KMS-11 (cell line): ENCODE results near the gene IFNL4.
"Not testable (repeated sequence)": the region's sequence is repeated elsewhere in the genome, so short reads cannot be mapped to it uniquely, and the experiment has no call there.

ENCODE experiments used
- H2AFZ ChIP-seq: fragments of 200-600 bp; sonication (generic); 2 replicates; pipeline ENCODE4 v1.6.1; 2016; ENCODE audit warnings: antibody characterized with exemption, mixed run types, low read depth
- H3K27ac ChIP-seq: fragments of 200-600 bp; sonication (generic); 2 replicates; pipeline ENCODE4 v1.6.1; 2016; ENCODE audit warnings: mild to moderate bottlenecking, mixed run types
- H3K27me3 ChIP-seq: fragments of 200-600 bp; sonication (generic); 2 replicates; pipeline ENCODE4 v1.6.1; 2017; ENCODE audit warnings: mild to moderate bottlenecking, low read depth, mixed run types, moderate library complexity; ENCODE audit not compliant: insufficient read depth
- H3K36me3 ChIP-seq: fragments of 200-600 bp; sonication (generic); 2 replicates; pipeline ENCODE4 v1.6.1; 2017; ENCODE audit warnings: mild to moderate bottlenecking, mixed run types; ENCODE audit not compliant: insufficient read depth
- H3K4me1 ChIP-seq: fragments of 200-600 bp; sonication (generic); 2 replicates; pipeline ENCODE4 v1.6.1; 2016; ENCODE audit warnings: mild to moderate bottlenecking, low read depth, mixed run types; ENCODE audit not compliant: poor library complexity, severe bottlenecking
- H3K4me2 ChIP-seq: fragments of 200-600 bp; sonication (generic); 2 replicates; pipeline ENCODE4 v1.7.0; 2016; ENCODE audit warnings: mild to moderate bottlenecking, mixed run types
- H3K4me3 ChIP-seq: fragments of 200-600 bp; sonication (generic); IDR thresholded peaks from 2 replicates; pipeline ENCODE4 v1.6.1; 2017; ENCODE audit warnings: low read depth, low read length, mixed read lengths; ENCODE audit not compliant: insufficient read depth
- H3K79me2 ChIP-seq: fragments of 200-600 bp; sonication (generic); 2 replicates; pipeline ENCODE4 v1.6.1; 2016; ENCODE audit warnings: low read depth, mixed run types; ENCODE audit not compliant: insufficient read depth
- H3K9ac ChIP-seq: fragments of 200-600 bp; sonication (generic); 2 replicates; pipeline ENCODE4 v1.6.1; 2016; ENCODE audit warnings: mild to moderate bottlenecking, mixed run types
- H4K20me1 ChIP-seq: fragments of 200-600 bp; sonication (generic); 2 replicates; pipeline ENCODE4 v1.6.1; 2016; ENCODE audit warnings: mild to moderate bottlenecking, mixed run types; ENCODE audit not compliant: insufficient read depth
- TF ChIP-seq, protein P1 (sequence below): fragments of 200-600 bp; sonication (generic); conservative IDR thresholded peaks from 2 replicates; pipeline ENCODE4 v1.6.1; 2017; ENCODE audit warnings: low read depth, mild to moderate bottlenecking, antibody characterized with exemption, low read length, moderate library complexity, mixed read lengths

The IFNL4 gene

GRCh38 chr19:39275578-39275977 is 26.9 kb upstream of the IFNL4 start:
- TF ChIP-seq, protein P1, sequence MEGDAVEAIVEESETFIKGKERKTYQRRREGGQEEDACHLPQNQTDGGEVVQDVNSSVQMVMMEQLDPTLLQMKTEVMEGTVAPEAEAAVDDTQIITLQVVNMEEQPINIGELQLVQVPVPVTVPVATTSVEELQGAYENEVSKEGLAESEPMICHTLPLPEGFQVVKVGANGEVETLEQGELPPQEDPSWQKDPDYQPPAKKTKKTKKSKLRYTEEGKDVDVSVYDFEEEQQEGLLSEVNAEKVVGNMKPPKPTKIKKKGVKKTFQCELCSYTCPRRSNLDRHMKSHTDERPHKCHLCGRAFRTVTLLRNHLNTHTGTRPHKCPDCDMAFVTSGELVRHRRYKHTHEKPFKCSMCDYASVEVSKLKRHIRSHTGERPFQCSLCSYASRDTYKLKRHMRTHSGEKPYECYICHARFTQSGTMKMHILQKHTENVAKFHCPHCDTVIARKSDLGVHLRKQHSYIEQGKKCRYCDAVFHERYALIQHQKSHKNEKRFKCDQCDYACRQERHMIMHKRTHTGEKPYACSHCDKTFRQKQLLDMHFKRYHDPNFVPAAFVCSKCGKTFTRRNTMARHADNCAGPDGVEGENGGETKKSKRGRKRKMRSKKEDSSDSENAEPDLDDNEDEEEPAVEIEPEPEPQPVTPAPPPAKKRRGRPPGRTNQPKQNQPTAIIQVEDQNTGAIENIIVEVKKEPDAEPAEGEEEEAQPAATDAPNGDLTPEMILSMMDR: no peak
- Histone ChIP-seq H3K4me3 (no peak overlapping the region), H3K4me1 (no peaks in the 10 kb centered on the region), H2AFZ (no peak overlapping the region), H3K79me2 (no peaks in the 10 kb centered on the region), H3K27me3 (no peaks in the 10 kb centered on the region), H3K27ac (no peak overlapping the region), H4K20me1 (no peaks in the 10 kb centered on the region), H3K9ac (no peak overlapping the region), H3K4me2 (no peak overlapping the region), H3K36me3 (no peaks in the 10 kb centered on the region)

DNA sequence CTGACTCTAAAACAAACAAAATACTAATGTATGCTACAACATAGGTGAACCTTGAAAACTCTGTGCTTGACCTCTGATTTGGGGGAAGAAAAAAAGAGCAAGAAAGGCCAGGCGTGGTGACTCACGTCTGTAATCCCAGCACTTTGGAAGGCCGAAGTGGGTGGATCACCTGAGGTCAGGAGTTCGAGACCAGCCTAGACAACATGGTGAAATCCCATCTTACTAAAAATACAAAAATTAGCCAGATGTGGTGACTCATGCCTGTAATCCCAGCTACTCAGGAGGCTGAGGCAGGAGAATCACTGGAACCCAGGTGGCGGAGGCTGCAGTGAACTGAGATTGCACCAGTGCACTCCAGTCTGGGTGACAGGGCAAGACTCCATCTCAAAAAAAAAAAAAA is 25.2 kb upstream of the IFNL4 start:
- not testable (repeated sequence) for H3K4me1 ChIP-seq, H3K79me2 ChIP-seq, H3K4me3 ChIP-seq, H3K4me2 ChIP-seq, H3K27me3 ChIP-seq, H3K9ac ChIP-seq, H3K27ac ChIP-seq, H4K20me1 ChIP-seq, H2AFZ ChIP-seq, H3K36me3 ChIP-seq

GRCh38 chr19:39270036-39270871 is 21.6 kb upstream of the IFNL4 start:
- H3K9ac ChIP-seq: no peak overlapping the region
- no peaks in the 10 kb centered on the region for H3K36me3 ChIP-seq
- no peaks in the 10 kb centered on the region for H3K27me3 ChIP-seq
- no peaks in the 10 kb centered on the region for H4K20me1 ChIP-seq
- no peaks in the 10 kb centered on the region for H3K79me2 ChIP-seq
- H3K4me3 ChIP-seq: no peak overlapping the region
- H2AFZ ChIP-seq: no peak overlapping the region
- no peak overlapping the region for H3K4me2 ChIP-seq
- no peak overlapping the region for H3K27ac ChIP-seq
- no peaks in the 10 kb centered on the region for H3K4me1 ChIP-seq
- TF ChIP-seq, protein P1: no peak

DNA sequence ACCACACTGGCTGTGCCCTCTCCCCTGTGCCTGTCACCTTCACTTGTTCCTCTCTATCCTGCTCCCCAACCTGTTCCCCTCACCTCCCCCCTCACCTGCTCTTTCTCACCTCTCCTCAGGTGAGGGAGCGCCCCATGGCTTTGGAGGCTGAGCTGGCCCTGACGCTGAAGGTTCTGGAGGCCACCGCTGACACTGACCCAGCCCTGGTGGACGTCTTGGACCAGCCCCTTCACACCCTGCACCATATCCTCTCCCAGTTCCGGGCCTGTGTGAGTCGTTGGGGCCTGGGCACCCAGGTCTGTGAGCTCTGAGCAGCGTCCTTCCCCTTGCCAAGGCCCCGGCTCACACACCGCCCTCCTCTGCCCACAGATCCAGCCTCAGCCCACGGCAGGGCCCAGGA is 20.7 kb upstream of the IFNL4 start:
- H3K9ac ChIP-seq, H3K27ac ChIP-seq, H3K4me1 ChIP-seq, H3K4me3 ChIP-seq, H4K20me1 ChIP-seq, H3K27me3 ChIP-seq, H3K4me2 ChIP-seq, H3K79me2 ChIP-seq, H2AFZ ChIP-seq, H3K36me3 ChIP-seq: not testable (repeated sequence)

GRCh38 chr19:39268531-39269223 is 20.0 kb upstream of the IFNL4 start:
- H3K4me1 ChIP-seq, H3K79me2 ChIP-seq, H4K20me1 ChIP-seq, H3K27me3 ChIP-seq, H3K27ac ChIP-seq, H3K36me3 ChIP-seq, H2AFZ ChIP-seq, H3K4me2 ChIP-seq, H3K4me3 ChIP-seq, H3K9ac ChIP-seq: not testable (repeated sequence)

GRCh38 chr19:39268085-39268484 is 19.4 kb upstream of the IFNL4 start, which contains the start of gene IFNL2:
Gene IFNL2, plus strand, starts transcription at chr19:39268396. Its CDS starts 173 bp downstream, at chr19:39268569.
- H3K27me3 ChIP-seq, H3K79me2 ChIP-seq, H3K4me1 ChIP-seq, H3K9ac ChIP-seq, H2AFZ ChIP-seq, H3K4me3 ChIP-seq, H3K27ac ChIP-seq, H4K20me1 ChIP-seq, H3K4me2 ChIP-seq, H3K36me3 ChIP-seq: not testable (repeated sequence)
